NCI-H345 treated with DMSO at 0.1 percent for 48 hours (cell line): ENCODE measurements around the gene SLC9C2.
"Not testable (repeated sequence)": the region's sequence is repeated elsewhere in the genome, so short reads cannot be mapped to it uniquely, and the experiment has no call there.

Experiments
- DNase-seq: peaks from one replicate; lab custom pipeline; 2025; ENCODE audit not compliant: unreplicated experiment; lab: John Stamatoyannopoulos, UW

The SLC9C2 gene, protein sequence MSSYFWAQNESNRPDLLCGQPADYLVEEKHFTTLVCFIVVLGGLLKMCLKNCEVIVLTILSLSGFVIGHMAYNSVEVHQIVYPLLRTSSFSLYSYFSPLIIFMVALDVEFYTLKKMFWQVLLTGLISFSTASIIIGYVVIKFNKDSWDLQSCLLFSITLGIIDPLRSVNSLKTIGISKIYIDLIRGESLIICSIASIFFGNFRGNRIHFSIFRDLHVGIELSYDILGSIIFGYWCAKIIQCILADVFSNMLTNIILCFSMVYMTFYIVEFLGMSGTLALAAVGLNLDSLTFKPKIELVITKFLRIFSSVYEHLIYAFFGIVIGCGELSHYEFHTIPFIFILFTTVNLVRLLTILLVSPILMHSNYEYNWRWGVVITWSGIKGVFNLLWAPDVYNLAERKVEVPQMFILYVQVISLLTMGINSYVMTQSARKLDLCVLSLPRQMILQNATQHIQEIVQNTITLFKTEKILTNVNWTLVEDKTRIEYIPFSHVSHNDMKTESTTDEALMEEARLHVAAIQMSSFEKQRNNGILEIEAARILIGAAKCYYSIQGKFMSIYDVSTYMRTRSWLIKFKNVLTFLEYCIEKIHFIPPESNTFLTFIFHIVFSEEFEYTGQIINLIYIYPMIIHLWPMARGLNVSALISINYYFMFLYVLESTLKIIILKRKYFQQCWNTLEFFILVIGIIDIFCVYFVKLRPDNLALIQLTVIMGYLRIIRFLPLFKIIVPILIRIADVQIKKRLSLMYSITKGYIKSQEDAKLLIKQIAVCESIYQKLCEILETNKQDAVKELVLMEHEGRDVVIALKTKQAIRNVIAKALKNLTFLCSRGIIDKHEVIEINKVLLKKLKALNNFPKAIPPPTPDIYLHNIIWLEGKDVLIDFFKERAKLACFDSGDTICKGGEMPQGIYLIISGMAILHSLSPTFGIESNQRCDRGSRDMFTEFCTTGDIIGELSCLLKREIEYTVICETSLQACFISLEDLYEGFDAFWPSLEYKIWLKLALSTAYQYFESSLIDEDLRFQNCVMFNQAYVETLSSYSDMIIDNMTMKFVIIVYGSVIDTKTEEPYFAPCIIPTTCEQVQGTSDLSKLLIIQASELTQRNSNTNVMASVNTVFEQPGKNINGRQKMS

GRCh38 chr1:173603056-173603591 is at the start of gene SLC9C2:
Gene SLC9C2, minus strand, starts transcription at chr1:173603072. Its CDS starts 1,296 bp downstream, at chr1:173601776.
- DNase-seq = no peak

GRCh38 chr1:173648880-173649605 is 46.2 kb upstream of the SLC9C2 start:
- no peak for DNase-seq

DNA sequence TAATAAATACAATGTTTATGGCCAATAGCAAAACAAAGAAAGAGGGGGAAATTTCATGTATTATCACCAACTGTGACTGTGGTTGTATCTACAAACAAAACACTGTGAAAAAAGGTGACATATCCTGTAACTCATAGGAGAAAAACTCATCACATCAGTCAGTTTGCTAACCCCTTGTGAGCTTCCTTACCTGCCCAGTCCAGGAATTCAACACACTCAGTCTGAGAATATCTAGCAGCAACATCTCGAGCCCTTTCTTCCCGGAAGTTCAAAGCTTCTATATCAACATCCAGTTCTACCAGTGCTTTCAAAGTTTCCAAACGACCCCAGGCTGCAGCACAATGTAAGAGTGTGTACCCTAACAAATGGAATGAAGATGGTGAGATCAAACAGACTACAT is 43.8 kb upstream of the SLC9C2 start:
- no peak for DNase-seq

DNA sequence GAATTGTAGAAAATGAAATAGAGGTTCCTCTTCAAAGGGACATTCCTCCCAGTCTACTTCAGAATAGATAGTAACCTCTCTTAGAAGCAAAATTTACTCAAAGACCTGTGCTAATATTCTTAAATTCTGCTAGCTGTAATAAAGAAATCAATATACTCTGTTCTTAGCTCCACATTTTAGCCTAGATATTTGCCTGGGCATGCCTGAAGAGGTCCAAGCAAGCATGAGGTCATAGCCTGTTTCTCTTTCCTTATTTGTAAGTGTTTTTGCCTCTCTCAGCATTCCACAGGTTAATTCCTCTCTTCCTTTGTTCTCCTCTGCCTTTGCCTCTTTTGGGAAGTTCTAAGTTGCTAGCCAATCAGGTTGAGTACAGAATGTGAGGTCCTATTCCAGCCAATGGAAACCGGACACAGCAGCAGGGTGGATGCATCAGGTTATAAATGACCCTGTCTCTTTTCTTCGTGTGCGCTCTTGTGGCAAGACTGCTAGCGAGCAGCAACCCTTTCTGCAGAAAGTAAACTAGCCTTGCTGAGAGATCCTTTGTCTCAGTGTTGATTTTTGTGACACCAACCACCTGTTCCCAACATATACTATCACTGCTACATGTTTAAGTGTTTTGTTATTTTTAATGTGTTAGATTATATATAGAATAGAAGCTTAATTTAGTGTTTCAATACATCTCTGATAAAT is 39.7 kb upstream of the SLC9C2 start:
- not testable (repeated sequence) for DNase-seq

DNA sequence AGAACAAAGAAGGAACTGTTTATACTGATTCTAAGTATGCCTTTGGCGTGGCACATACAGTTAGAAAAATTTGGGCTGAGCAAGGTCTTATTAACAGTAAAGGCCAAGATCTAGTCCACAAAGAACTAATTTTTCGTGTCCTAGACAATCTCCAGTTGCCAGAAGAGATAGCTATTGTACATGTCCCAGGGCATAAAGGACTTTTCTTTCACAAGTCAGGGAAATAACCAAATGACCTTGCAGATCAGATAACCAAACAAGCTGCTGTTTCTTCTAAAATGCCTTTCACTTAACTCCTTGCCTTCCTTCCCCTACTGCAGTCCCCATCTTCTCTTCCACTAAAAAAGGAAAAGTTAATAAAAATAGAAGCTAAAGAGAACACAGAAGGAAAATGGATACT is 36.2 kb upstream of the SLC9C2 start:
- no peak for DNase-seq

DNA sequence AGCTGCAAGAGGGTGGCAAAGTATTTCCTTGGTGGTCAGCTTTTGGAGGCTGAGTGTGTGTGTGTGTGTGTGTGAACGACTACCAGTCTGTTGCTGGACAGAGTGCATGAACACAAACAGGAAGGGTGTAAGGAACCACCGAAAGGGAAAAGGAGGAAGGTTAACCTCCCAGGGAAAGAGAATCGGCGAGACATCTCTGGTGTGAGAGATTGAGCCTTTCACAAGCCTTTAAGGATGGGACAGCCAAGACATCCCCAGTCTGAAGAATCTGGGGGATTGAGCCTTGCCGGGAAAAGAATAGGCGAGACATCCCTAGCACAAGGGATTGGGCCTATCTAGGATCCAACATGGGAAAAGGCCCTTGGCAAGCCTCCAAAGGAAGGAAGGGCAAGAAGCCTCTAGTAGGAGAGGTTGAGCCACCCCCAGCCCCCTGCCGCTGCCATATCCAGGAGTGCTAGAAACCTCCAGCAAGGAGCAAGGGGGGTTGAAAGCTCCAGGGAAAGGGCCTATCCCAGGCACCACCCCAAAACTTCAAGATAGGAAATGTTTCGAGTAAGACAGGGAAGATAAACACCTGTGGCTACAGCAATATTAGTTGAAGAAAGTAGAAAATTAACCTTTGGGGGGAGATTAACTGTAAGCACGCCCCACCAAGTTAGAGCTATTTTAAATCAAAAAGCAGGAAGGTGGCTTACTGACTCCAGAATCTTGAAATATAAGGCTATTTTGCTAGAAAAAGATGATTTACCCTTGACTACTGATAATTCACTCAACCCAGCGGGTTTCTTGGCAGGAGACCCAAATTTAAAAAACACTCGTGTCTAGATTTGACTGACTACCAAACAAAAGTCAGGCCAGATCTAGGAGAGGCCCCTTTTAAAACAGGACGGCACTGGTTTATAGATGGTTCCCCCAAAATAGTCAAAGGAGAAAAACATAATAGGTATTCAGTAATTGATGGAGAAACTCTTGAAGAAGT is 35.5 kb upstream of the SLC9C2 start:
- no peak for DNase-seq

DNA sequence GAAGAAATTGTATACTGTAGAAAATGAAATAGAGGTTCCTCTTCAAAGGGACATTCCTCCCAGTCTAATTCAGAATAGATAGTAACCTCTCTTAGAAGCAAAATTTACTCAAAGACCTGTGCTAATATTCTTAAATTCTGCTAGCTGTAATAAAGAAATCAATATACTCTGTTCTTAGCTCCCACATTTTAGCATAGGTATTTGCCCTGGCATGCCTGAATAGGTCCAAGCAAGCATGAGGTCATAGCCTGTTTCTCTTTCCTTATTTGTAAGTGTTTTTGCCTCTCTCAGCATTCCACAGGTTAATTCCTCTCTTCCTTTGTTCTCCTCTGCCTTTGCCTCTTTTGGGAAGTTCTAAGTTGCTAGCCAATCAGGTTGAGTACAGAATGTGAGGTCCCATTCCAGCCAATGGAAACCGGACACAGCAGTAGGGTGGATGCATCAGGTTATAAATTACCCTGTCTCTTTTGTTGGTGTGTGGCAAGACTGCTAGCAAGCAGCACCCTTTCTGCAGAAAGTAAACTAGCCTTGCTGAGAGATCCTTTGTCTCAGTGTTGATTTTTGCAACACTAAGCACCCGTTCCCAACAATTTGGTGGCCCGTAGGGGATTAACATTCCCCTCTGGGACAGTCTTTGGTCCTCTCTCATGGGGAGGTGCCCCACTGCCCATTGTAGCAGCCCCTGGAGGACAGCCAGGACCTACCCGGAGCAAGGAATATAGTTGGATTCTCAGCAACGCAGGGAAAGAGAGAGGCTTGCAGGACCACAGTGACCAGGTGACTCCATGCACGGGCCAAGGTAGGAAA is 34.6 kb upstream of the SLC9C2 start:
- DNase-seq = not testable (repeated sequence)

DNA sequence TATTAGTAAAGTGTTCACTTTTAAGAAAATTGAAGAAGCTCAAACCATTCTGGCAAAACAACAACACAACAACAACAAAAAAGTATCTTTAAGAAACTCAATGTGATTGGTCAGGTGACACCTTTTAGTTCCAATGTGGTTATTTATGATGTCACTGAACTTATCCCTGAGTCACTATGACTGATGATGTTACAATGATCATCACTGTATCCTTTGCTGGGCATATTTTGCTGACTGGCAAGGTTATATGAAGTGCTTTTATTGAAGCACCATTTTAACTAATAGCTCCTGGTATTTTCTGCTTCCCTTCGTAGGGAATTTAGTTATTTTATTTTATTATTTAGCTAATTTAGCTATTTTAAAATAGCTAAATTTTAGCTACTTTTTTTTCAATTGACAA is 32.2 kb upstream of the SLC9C2 start, which contains the start of gene TEX50:
TEX50 (plus strand) TSS at position 223 of the 400 bp plus-strand sequence. CDS start 184 bp downstream, outside the sequence.
- no peak for DNase-seq

- DNase-seq = no peak
Measured at GRCh38 chr1:173628888-173629287, 26.0 kb upstream of the SLC9C2 start.

- no peak for DNase-seq
Measured at GRCh38 chr1:173627269-173627668, 24.4 kb upstream of the SLC9C2 start.

- no peak for DNase-seq
Measured at GRCh38 chr1:173616859-173617258, 14.0 kb upstream of the SLC9C2 start.

- DNase-seq = not testable (repeated sequence)
Measured at GRCh38 chr1:173613086-173613485, 10.2 kb upstream of the SLC9C2 start.

DNA sequence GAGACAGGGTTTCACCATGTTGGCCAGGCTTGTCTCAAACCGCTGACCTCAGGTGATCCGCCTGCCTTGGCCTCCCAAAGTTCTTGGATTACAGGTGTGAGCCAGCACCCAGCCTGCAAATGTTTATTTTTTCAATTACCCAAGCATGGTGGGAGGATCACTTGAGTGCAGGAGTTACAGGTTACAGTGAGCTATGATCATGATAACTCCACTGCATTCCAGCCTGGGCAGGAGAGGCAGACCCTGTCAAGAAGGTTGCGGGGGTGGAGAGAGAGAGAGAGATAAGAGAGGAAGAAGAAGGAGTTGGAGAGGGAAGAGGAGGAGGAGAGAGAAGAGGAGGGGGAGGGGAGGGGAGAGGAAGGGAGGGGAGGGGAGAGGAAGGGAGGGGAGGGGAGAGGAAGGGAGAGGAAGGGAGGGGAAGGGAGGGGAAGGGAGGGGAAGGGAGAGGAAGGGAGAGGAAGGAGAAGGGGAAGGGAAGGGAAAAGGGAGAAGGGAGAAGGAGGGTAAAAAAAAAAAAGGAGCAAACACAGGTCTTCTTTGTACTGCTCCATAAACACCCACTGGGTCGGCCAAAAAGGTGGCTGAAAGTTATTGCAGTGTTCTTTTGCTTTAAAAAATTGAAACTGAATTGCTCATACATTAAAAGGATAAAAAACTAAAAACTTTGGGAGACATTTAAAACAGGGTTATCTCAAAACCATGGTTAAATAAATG is 5.8 kb upstream of the SLC9C2 start:
- no peak for DNase-seq

DNA sequence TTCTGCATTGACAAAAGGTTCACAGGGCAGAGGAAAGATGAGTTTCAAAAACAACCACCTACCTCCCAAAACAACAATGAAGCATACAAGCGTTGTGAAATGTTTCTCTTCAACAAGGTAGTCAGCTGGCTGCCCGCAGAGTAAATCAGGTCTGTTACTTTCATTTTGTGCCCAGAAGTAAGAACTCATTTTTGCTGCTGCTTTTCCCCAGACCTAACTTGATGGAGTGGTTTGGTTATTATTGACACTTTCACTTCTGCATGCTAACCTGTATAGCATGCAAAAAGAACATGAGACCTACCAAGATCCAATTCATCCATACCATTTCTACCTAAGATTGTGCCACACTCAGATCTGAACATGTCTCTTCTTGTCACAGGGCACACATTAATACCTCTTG is 1.3 kb downstream of the SLC9C2 start:
- DNase-seq = no peak

- no peak for DNase-seq
Measured at GRCh38 chr1:173596097-173596825, 6.6 kb downstream of the SLC9C2 start.

- DNase-seq = not testable (repeated sequence)
Measured at GRCh38 chr1:173591138-173591537, 11.7 kb downstream of the SLC9C2 start.

- no peak for DNase-seq
Measured at GRCh38 chr1:173590557-173590956, 12.3 kb downstream of the SLC9C2 start.
